IMR-90 (cell line): ENCODE data around the gene CD300LF. TPM values are rescaled to one million over a fixed set of nuclear protein-coding genes. Genes with fewer than 3 reads are reported as not detected.

ENCODE experiments used
- ATAC-seq: fragments of 200-7000 bp; cut with Tn5 transposase; 2 replicates; pipeline ENCODE4 v1.9.1; 2020; ENCODE audit warnings: low read depth, mild to moderate bottlenecking, moderate library complexity
- BruUV-seq: library from RNA; stranded (reverse); fragments of 400-500 nt; replicated peaks from 2 replicates; lab custom pipeline; 2021; lab: Mats Ljungman, UMichigan
- CTCF ChIA-PET: fragments of 300-600 bp; formaldehyde crosslinking; extraction: SDS; loops from one replicate; lab custom pipeline; 2021; ENCODE audit warnings: antibody characterized with exemption; lab: Yijun Ruan, JAX
- POLR2A ChIA-PET: fragments of 300-600 bp; sonication (Branson Sonifier 250); formaldehyde crosslinking; loops from one replicate; lab custom pipeline; 2022; ENCODE audit warnings: antibody characterized with exemption; ENCODE audit not compliant: unreplicated experiment; lab: Charles Lee
- DNase-seq: peaks from one replicate; pipeline ENCODE4 v3.0.0; 2013
- H2AFZ ChIP-seq: replicated peaks from 2 replicates; pipeline ENCODE3; 2013; ENCODE audit warnings: low read length, mild to moderate bottlenecking; ENCODE audit not compliant: poor library complexity
- H2AK5ac ChIP-seq: 2 replicates; pipeline ENCODE4 v1.6.1; 2013; ENCODE audit warnings: low read depth, low read length, inconsistent platforms
- H2AK9ac ChIP-seq: replicated peaks from 2 replicates; pipeline ENCODE3; 2013; ENCODE audit warnings: mild to moderate bottlenecking, low read depth, low read length, moderate library complexity; ENCODE audit not compliant: poor library complexity
- H2BK120ac ChIP-seq: 2 replicates; pipeline ENCODE4 v1.6.1; 2013; ENCODE audit warnings: low read depth, low read length, inconsistent platforms
- H2BK15ac ChIP-seq: 3 replicates; pipeline ENCODE4 v1.6.1; 2013; ENCODE audit warnings: low read depth, low read length, inconsistent platforms
- H2BK20ac ChIP-seq: 2 replicates; pipeline ENCODE4 v1.6.1; 2013; ENCODE audit warnings: low read depth, mild to moderate bottlenecking, inconsistent platforms, low read length, moderate library complexity
- H2BK5ac ChIP-seq: 2 replicates; pipeline ENCODE4 v1.6.1; 2013; ENCODE audit warnings: mild to moderate bottlenecking, low read depth, low read length, inconsistent platforms; ENCODE audit not compliant: poor library complexity, severe bottlenecking
- H3K14ac ChIP-seq: replicated peaks from 2 replicates; pipeline ENCODE4 v1.6.1; 2013; ENCODE audit warnings: low read depth, low read length, inconsistent platforms
- H3K18ac ChIP-seq: 2 replicates; pipeline ENCODE4 v1.6.1; 2013; ENCODE audit warnings: low read depth, low read length, control low read depth
- H3K23ac ChIP-seq: 2 replicates; pipeline ENCODE4 v1.6.1; 2013; ENCODE audit warnings: low read depth, low read length, inconsistent platforms
- H3K27ac ChIP-seq: 2 replicates; pipeline ENCODE4 v1.5.1; 2013; ENCODE audit warnings: mild to moderate bottlenecking, control low read depth, low read length; ENCODE audit not compliant: insufficient read depth
- H3K27me3 ChIP-seq: 2 replicates; pipeline ENCODE4 v1.6.1; 2013; ENCODE audit warnings: low read length; ENCODE audit not compliant: control insufficient read depth, insufficient read depth
- H3K36me3 ChIP-seq: 2 replicates; pipeline ENCODE4 v1.6.1; 2013; ENCODE audit warnings: low read length, mixed read lengths; ENCODE audit not compliant: control insufficient read depth, insufficient read depth
- H3K4ac ChIP-seq: 2 replicates; pipeline ENCODE4 v1.6.1; 2013; ENCODE audit warnings: low read depth, low read length, inconsistent platforms
- H3K4me1 ChIP-seq: 2 replicates; pipeline ENCODE4 v1.6.1; 2013; ENCODE audit warnings: low read length, mixed read lengths; ENCODE audit not compliant: control insufficient read depth, insufficient read depth
- H3K4me2 ChIP-seq: 2 replicates; pipeline ENCODE4 v1.6.1; 2013; ENCODE audit warnings: low read depth, mild to moderate bottlenecking, control low read depth, low read length, moderate library complexity
- H3K4me3 ChIP-seq: 2 replicates; pipeline ENCODE4 v1.5.1; 2013; ENCODE audit warnings: low read depth, mild to moderate bottlenecking, control low read depth, low read length, moderate library complexity; ENCODE audit not compliant: insufficient read depth
- H3K56ac ChIP-seq: 2 replicates; pipeline ENCODE4 v1.6.1; 2013; ENCODE audit warnings: low read length, inconsistent platforms; ENCODE audit not compliant: insufficient read depth; ENCODE audit errors: extremely low read depth
- H3K79me1 ChIP-seq, 2 experiments: 2 replicates each; pipeline ENCODE4 v1.6.1; 2013; ENCODE audit warnings: low read length in 2 of 2, inconsistent platforms in 1 of 2, low read depth in 1 of 2
- H3K9ac ChIP-seq: 2 replicates; pipeline ENCODE4 v1.6.1; 2013; ENCODE audit warnings: low read depth, low read length, control low read depth
- H3K9me1 ChIP-seq: 2 replicates; pipeline ENCODE4 v1.6.1; 2013; ENCODE audit warnings: low read length, inconsistent platforms; ENCODE audit not compliant: insufficient read depth
- H3K9me3 ChIP-seq: 2 replicates; pipeline ENCODE4 v1.6.1; 2013; ENCODE audit warnings: low read length; ENCODE audit not compliant: control insufficient read depth, insufficient read depth
- H4K20me1 ChIP-seq: 2 replicates; pipeline ENCODE4 v1.6.1; 2013; ENCODE audit warnings: low read length, inconsistent platforms; ENCODE audit not compliant: insufficient read depth
- H4K5ac ChIP-seq: 2 replicates; pipeline ENCODE4 v1.6.1; 2013; ENCODE audit warnings: mild to moderate bottlenecking, low read depth, low read length, control low read depth
- H4K8ac ChIP-seq, 2 experiments: 2 replicates each; pipeline ENCODE4 v1.6.1; 2013; ENCODE audit warnings: low read depth in 2 of 2, low read length in 2 of 2, control low read depth in 1 of 2, inconsistent platforms in 1 of 2
- H4K91ac ChIP-seq: 2 replicates; pipeline ENCODE4 v1.6.1; 2013; ENCODE audit warnings: low read depth, low read length, inconsistent platforms; ENCODE audit not compliant: insufficient read depth
- FOS ChIP-seq: fragments of 150-350 bp; IDR thresholded peaks from 2 replicates; pipeline ENCODE4 v1.6.1; 2016; ENCODE audit warnings: low read depth, low read length
- MAFK ChIP-seq: IDR thresholded peaks from 2 replicates; pipeline ENCODE4 v1.6.1; 2012; ENCODE audit warnings: low read depth, low read length, improper control_type of control experiment
- RCOR1 ChIP-seq: IDR thresholded peaks from 2 replicates; pipeline ENCODE4 v1.6.1; 2012; ENCODE audit warnings: mild to moderate bottlenecking, low read length, improper control_type of control experiment; ENCODE audit not compliant: insufficient replicate concordance
- SMC3 ChIP-seq: fragments of 150-350 bp; IDR thresholded peaks from 2 replicates; pipeline ENCODE4 v1.6.1; 2016; ENCODE audit warnings: low read depth, mild to moderate bottlenecking, antibody characterized with exemption, low read length, moderate library complexity
- WGBS, 2 experiments: methylation state at CpG; one replicate each; pipeline versions ENCODE4 v1.1.5 to v1.1.7; 2013; ENCODE audit warnings: missing lambda C conversion rate in 2 of 2; ENCODE audit not compliant: insufficient read length in 1 of 2; ENCODE audit errors: extremely low coverage in 2 of 2; 5-methylcytosine and 5-hydroxymethylcytosine counted together
- dilution Hi-C: fragments of 300-500 bp; cut with HindIII; formaldehyde crosslinking; loops from one replicate; pipeline ENCODE4 v1.14.3; 2018; ENCODE audit warnings: low sequenced_read_pairs; ENCODE audit not compliant: unreplicated experiment
- in situ Hi-C: fragments of 300-500 bp; cut with MboI; formaldehyde crosslinking; loops from 3 replicates; pipeline ENCODE4 v1.14.3; 2019; ENCODE audit warnings: low sequenced_read_pairs, inconsistent platforms, mixed read lengths
- intact Hi-C: fragments of 100-400 bp; cut with micrococcal nuclease; formaldehyde crosslinking; loops from 2 replicates; pipeline ENCODE4 v1.10.0; 2022
- polyA plus RNA-seq, 3 experiments: library from polyadenylated mRNA; depleted of rRNA; stranded (reverse); fragments of >200 nt; gene quantifications; 2 replicates each; pipeline ENCODE4 v1.2.3, GENCODE V29; 2012; ENCODE audit warnings: low replicate concordance in 1 of 3
- total RNA-seq: library from RNA; depleted of rRNA; stranded (reverse); fragments of >200 nt; gene quantifications from 2 replicates; pipeline ENCODE4 v1.2.3, GENCODE V29; 2012

The CD300LF gene
- total and polyA plus RNA-seq, 2 of the 4 experiments (the other 2 are of a cell fraction): not detected

DNA sequence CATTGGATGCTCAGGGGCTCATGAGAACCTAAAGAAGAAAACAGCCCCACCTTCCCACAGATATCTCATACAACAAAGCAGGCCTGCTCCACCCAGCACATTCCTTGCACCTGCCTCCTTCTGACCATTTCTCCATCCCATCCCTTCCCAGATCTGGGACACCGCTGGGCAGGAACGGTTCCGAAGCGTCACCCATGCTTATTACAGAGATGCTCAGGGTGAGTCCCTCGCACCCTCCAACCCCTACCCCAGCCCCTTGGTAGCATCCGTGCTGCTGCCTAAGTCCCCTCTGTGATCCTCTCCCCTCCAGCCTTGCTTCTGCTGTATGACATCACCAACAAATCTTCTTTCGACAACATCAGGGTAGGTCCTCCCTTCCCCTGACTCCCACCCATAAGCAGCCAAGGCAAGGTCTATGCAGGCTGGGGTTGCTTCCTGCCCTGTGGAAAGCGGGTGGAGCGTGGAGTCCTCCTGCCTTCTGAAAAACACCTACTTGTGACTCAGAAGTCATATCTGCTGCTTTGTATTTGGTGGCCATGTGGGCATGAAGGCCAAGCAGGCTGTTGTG lies 30.3 kb upstream of the CD300LF start:
- no peak overlapping the region for H2BK15ac ChIP-seq
- 86% methylated on average over 5 of the region's 9 CpGs; no CpG with 5 or more reads in 1 of the 2 experiments for WGBS, 2 experiments
- H2BK5ac ChIP-seq: no peak overlapping the region
- H3K4me3 ChIP-seq: no peak overlapping the region
- H3K4me2 ChIP-seq: no peak overlapping the region
- H2AK5ac ChIP-seq: no peak overlapping the region
- ChIA-PET POLR2A (no interaction called here), CTCF (no interaction called here)
- H4K5ac ChIP-seq: no peak overlapping the region
- H3K14ac ChIP-seq: no peak overlapping the region; the same call in 1 of the 2 replicates
- no peak overlapping the region for H3K9ac ChIP-seq
- H4K20me1 ChIP-seq: no peaks in the 10 kb centered on the region
- BruUV-seq: no TSS peak
- H3K4me1 ChIP-seq: peaks cover 5% of the 10 kb centered on the region; the same call in 1 of the 2 replicates
- DNase-seq: no peak
- dilution Hi-C loops: no loop called here
- H3K9me3 ChIP-seq: no peaks in the 10 kb centered on the region
- intact Hi-C loops: no loop called here
- H3K4ac ChIP-seq: no peak overlapping the region
- H3K36me3 ChIP-seq: no peaks in the 10 kb centered on the region
- in situ Hi-C loops: loop anchor here (5.0 to 10.0 kb wide), 2 partner anchors 124 to 212 kb away; no protein-coding TSS in a partner anchor
- no peak overlapping the region for H3K27ac ChIP-seq
- no peak overlapping the region for H4K8ac ChIP-seq
- no peak for ATAC-seq
- no peak overlapping the region for H2BK20ac ChIP-seq
- TF ChIP-seq RCOR1 (no peak), FOS (no peak), SMC3 (no peak), MAFK (no peak)
- no peak overlapping the region for H2AFZ ChIP-seq
- H4K91ac ChIP-seq: no peak overlapping the region
- peaks cover 15% of the 10 kb centered on the region; the same call in 1 of the 2 replicates for H3K27me3 ChIP-seq
- no peaks in the 10 kb centered on the region for H3K79me1 ChIP-seq
- no peak overlapping the region for H2BK120ac ChIP-seq
- no peak overlapping the region for H3K23ac ChIP-seq
- no peak overlapping the region for H2AK9ac ChIP-seq
- 0 out of 2 replicates have a peak, but pooled peaks cover 3% of the 10 kb centered on the region for H3K9me1 ChIP-seq
- no peak overlapping the region for H3K56ac ChIP-seq
- H3K18ac ChIP-seq: no peak overlapping the region
